AG09309 (cell line): Measurements from ENCODE around the gene TMEM145.
"Not testable (repeated sequence)": the region's sequence is repeated elsewhere in the genome, so short reads cannot be mapped to it uniquely, and the experiment has no call there.

ENCODE experiments used
- DNase-seq: peaks from one replicate; pipeline ENCODE4 v3.0.0-alpha.2; 2010; ENCODE audit warnings: low read depth
- H3K4me3 ChIP-seq: 2 replicates; pipeline ENCODE4 v1.5.1; 2011; ENCODE audit warnings: mild to moderate bottlenecking, low read depth, low read length, moderate library complexity; ENCODE audit not compliant: control insufficient read depth
- TF ChIP-seq, protein P1 (sequence below): IDR thresholded peaks from 2 replicates; pipeline ENCODE4 v1.5.1; 2011; ENCODE audit warnings: mild to moderate bottlenecking, low read depth, low read length, inconsistent platforms; ENCODE audit not compliant: insufficient read depth, control insufficient read depth; ENCODE audit errors: missing control alignments

The TMEM145 gene

DNA sequence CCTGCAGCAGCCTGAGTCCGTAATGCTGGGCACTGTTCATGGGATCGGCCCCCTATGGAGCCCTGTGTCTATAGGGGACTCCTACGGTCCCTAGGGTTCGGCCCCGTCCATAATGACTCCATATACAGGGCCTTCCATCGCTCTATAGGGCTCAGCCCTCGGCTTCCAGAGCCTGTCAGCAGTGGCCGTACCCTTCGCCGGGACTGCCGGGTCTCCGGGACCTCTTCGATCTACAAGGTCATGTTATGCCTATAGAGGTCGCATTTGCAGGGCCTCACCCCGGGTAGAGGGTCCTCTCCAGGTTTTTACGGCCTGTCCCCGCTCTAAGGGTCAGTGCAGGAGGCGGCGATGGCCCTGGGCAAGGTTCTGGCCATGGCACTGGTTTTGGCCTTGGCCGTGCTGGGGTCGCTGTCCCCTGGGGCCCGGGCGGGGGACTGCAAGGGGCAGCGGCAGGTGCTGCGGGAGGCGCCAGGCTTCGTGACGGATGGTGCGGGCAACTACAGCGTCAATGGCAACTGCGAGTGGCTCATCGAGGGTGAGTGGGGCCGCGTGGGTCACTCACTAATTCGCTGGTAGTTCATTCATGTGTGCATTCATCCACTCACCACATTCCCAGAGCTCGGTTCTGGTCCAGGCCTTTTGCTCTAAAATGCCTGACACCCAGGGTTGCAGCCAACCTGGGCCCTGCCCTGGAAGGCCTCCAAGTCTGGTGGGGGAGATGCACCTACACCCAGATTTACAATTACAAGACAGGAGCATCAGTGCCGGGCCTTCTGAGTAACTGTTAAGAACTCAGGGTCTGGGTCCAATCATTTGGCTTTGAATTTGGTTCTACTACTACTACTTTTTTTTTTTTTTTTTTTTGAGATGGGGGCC, 13.0 kb downstream of the TMEM145 start:
- DNase-seq = no peak
- TF ChIP-seq, protein P1, sequence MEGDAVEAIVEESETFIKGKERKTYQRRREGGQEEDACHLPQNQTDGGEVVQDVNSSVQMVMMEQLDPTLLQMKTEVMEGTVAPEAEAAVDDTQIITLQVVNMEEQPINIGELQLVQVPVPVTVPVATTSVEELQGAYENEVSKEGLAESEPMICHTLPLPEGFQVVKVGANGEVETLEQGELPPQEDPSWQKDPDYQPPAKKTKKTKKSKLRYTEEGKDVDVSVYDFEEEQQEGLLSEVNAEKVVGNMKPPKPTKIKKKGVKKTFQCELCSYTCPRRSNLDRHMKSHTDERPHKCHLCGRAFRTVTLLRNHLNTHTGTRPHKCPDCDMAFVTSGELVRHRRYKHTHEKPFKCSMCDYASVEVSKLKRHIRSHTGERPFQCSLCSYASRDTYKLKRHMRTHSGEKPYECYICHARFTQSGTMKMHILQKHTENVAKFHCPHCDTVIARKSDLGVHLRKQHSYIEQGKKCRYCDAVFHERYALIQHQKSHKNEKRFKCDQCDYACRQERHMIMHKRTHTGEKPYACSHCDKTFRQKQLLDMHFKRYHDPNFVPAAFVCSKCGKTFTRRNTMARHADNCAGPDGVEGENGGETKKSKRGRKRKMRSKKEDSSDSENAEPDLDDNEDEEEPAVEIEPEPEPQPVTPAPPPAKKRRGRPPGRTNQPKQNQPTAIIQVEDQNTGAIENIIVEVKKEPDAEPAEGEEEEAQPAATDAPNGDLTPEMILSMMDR = peak; percentile 8
- H3K4me3 ChIP-seq = peak overlapping the region; percentile 73

DNA sequence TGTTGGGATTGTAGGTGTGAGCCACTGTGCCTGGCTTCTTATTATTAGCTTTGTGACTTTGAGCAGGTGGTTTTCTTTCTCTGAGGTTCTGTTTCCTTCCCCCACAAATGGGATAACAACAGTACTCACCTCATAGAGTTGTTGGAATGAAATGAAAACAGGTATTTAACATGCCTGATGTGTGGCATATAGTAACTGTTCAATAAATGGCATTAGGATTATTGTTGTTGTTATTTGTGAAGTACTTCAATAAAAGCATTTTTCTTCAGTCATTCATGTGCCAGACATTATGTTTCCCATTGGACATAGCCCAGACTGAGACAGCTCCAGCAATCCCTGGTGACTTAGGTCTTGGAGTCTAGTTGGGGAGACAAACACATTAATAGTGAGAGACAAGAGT, 13.9 kb downstream of the TMEM145 start:
- DNase-seq = no peak
- TF ChIP-seq, protein P1 = no peak
- H3K4me3 ChIP-seq = no peak overlapping the region

DNA sequence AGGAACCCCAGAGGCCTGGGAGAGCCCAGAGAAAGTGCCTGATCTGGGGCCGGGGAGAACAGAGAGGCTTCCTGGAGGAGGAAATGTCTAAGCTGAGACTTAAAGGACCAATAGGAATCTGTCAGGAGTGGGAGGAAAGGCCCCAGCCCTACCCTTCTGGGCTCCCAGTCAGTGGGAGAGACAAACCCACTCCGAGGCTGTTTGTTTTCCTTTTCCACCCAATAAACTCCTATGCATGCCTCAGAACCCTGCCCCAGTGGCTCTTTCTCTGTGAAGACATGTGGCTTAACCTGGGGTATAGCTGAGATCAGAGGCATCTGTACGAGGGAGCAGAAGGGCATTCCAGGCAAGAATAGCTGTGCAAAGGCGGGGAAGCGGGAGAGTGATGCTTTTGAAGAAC, 14.3 kb downstream of the TMEM145 start:
- no peak overlapping the region for H3K4me3 ChIP-seq
- DNase-seq = no peak
- TF ChIP-seq, protein P1 = no peak

DNA sequence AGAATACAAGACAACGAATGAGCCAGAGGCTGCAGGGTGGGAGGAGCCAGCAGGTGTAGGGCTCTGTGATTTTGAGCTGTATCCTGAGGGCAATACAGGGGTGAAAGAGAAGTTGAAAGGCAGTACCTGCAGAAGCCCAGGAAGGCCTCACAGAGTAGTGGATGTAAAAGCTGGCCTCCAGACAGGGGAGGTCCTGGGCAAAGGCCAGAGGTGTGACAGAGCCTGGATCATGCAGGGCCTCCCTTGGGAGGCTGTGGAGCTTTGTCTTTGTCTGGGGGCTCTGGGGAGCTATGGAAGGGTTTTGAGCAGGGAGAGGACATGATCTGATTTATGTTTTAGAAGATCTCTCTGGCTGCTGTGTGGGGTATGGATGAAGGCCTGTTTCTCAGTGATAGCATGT, 15.0 kb downstream of the TMEM145 start:
- no peak overlapping the region for H3K4me3 ChIP-seq
- TF ChIP-seq, protein P1 = no peak

DNA sequence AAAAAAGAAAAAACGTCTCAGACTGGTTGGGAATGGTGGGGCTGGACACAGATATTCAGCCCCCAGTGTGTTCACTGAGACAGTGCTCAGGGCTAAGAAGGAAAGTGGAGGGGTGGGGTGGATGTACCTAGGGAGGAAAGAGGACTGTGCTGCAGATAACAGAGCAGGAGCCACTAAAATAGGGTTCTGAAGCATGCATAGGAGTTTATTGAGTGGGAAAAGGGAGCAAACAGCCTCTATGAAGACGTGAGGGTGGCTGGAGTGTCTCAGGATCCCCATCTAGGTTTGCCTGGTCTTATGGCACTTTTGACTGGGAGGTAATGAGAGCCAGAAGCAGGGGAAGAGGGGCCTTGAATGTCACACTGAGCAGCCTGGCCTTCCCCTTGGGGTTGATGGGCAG, 15.7 kb downstream of the TMEM145 start:
- DNase-seq = no peak
- no peak overlapping the region for H3K4me3 ChIP-seq
- TF ChIP-seq, protein P1 = no peak

More for the DNA sequence above, 15.0 kb downstream of the TMEM145 start:
- DNase-seq = no peak

DNA sequence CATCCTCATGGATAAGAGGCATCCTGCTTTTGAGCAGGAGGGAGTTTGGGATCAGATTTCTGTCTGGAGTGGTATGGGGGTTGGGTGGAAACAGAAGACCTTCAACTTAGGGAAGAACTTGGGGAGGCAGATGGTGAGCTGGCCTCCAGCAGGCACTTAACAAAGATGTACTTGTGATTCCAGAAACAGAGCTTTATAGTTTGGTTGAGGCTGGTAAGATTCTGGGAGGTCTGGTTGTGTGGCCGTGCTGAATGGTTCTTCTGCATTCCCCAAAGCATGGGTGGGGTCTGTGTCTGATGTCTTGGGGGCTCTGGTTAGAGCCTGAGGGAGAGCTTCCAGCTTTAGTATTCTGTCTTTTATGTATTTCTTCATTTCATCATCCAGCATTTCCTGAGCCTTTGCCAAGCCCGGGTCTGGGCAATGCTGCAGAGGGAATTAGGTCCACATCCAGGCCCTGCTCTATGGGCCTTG, 17.2 kb downstream of the TMEM145 start:
- H3K4me3 ChIP-seq = no peak overlapping the region
- TF ChIP-seq, protein P1 = no peak
- DNase-seq = no peak

DNA sequence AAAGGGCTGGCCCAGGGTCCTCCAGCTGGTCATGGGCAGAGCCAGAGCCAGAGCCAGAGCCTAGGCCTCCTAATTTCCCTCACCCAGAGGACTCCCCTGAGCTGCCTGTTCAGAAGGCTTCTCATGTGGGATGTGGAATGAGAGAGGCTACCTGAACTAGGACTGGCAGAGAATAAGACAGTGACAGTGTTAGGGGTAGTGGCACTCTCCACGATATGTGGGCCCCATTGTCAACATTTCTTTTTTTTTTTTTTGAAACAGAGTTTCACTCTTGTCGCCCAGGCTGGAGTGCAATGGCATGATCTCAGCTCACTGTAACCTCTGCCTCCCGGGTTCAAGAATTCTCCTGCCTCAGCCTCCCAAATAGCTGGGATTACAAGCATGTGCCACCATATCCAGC, 18.2 kb downstream of the TMEM145 start:
- DNase-seq, H3K4me3 ChIP-seq: not testable (repeated sequence)
